ENCODE data around the gene CDKN2B-AS1. TPM values are rescaled to one million over a fixed set of nuclear protein-coding genes. Genes with fewer than 3 reads are reported as not detected.

Gene CDKN2B-AS1
- total and polyA plus RNA-seq, 2 of the 13 experiments (the other 11 are each of a cell fraction or from before 2014, with no cell fraction given) = 0.64 to 2.3 TPM

DNA sequence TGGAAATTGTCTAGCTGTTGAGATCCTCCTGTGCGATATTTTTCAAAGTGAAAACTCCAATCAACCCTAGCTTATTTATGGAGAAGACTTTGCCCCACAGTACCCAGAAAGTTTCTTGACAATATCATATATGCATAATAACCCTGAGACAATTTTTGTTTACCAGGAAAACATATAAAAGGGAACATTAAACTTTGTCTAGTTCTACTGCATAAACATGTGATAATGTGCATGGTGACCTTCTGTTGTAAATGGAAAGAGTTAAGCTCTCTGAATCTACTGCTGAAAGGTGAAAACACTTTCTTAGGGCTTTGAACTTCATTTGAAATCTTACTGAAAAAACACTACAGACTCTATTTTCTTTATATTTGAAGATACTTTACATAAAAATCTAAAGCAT lies 46.8 kb downstream of the CDKN2B-AS1 start:
- no peak overlapping the region for H3K9ac ChIP-seq (ENCODE audit: insufficient read depth, low read depth, low read length)
- POLR2A ChIA-PET = no interaction called here
- no TSS peak for BruUV-seq (replicated peaks)
- TF ChIP-seq HOMEZ (CRISPR knock-in tag; IDR thresholded peaks at IDR 0.05; ENCODE audit: low read depth) = no peak
- no peak for TF ChIP-seq RARA (CRISPR knock-in tag; IDR thresholded peaks at IDR 0.05)
- H3K27ac ChIP-seq (ENCODE audit: extremely low read length, insufficient read depth, low read length) = no peak overlapping the region
- FAIRE-seq (no peak), DNase-seq (ENCODE audit: low spot score) (no peak), ATAC-seq (no peak)
- no peak overlapping the region for H2AFZ ChIP-seq (ENCODE audit: low read length)
- peaks cover 6% of the 10 kb centered on the region; the same call in 1 of the 2 replicates for H3K4me1 ChIP-seq (ENCODE audit: insufficient read depth, low read length)
- H3K4me3 ChIP-seq (replicated peaks in 1 of 3; ENCODE audit: insufficient read depth in 1 of 3, low read depth in 2 of 3, low read length in 3 of 3) = no peak overlapping the region
- no peaks in the 10 kb centered on the region for H3K36me3 ChIP-seq (replicated peaks in 1 of 2; ENCODE audit: control insufficient read depth in 1 of 2, insufficient read depth in 2 of 2, low read length in 2 of 2)
- no peaks in the 10 kb centered on the region for H3K27me3 ChIP-seq (ENCODE audit: control insufficient read depth in 1 of 2, insufficient read depth in 2 of 2, low read length in 2 of 2)
- H4K20me1 ChIP-seq (ENCODE audit: insufficient read depth, low read length) = no peaks in the 10 kb centered on the region
- WGBS (ENCODE audit: low lambda C conversion rate) = 0% methylated on average over 1 of the region's 1 CpG
- CTCF ChIA-PET (ENCODE audit: low intra/inter-chr PET ratio, low total read pairs) = no interaction called here
- no peaks in the 10 kb centered on the region for H3K9me3 ChIP-seq (ENCODE audit: low read length)
- no peak overlapping the region for H3K4me2 ChIP-seq (ENCODE audit: low read depth, low read length)
- no peaks in the 10 kb centered on the region for H3K79me2 ChIP-seq (ENCODE audit: insufficient read depth, low read length)
- intact Hi-C loops (cut with micrococcal nuclease; ENCODE audit: unreplicated experiment) = no loop called here
- in situ Hi-C loops (cut with HindIII; ENCODE audit: extremely low pct_ligation_motif_present, low pct_unique_long_range_greater_than_20kb) = loop anchor here (10.0 kb wide), 1 partner anchor 193 kb away; no protein-coding TSS in a partner anchor

DNA sequence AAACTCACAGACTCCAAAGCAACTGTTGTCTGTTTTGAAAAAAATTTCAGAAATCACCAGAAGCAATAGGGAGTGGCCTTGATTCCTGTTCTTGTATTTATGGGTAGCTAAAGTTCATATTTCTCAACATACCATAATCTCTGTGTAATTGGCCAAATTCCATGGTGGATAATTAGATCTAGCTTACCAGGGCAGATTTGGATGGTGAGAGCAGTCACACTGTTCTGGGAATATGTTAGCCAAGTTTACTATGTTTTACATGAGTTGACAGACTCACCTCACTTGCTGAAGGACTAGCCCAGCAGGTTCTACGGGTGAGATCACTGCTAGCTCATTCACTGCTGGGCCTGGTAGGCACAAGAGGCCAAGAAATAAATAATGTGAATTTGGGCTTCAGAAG lies 47.2 kb downstream of the CDKN2B-AS1 start:
- TF ChIP-seq ZNF709 (CRISPR knock-in tag; IDR thresholded peaks at IDR 0.05) (no peak), SALL2 (CRISPR knock-in tag; IDR thresholded peaks at IDR 0.05) (no peak), MBNL3 (CRISPR knock-in tag; conservative IDR thresholded peaks at IDR 0.05) (no peak)
- H3K9me3 ChIP-seq (ENCODE audit: low read length) = no peaks in the 10 kb centered on the region
- in situ Hi-C loops (cut with HindIII; ENCODE audit: extremely low pct_ligation_motif_present, low pct_unique_long_range_greater_than_20kb) = loop anchor here (10.0 kb wide), 1 partner anchor 193 kb away; no protein-coding TSS in a partner anchor
- BruUV-seq (replicated peaks) = no TSS peak
- no peak overlapping the region for H3K27ac ChIP-seq (ENCODE audit: extremely low read length, insufficient read depth, low read length)
- POLR2A ChIA-PET = no interaction called here
- DNase-seq (ENCODE audit: low spot score) (no peak), FAIRE-seq (no peak), ATAC-seq (no peak)
- H3K27me3 ChIP-seq (ENCODE audit: control insufficient read depth in 1 of 2, insufficient read depth in 2 of 2, low read length in 2 of 2) = no peaks in the 10 kb centered on the region
- 0% methylated on average over 1 of the region's 1 CpG for WGBS (ENCODE audit: low lambda C conversion rate)
- no peaks in the 10 kb centered on the region for H4K20me1 ChIP-seq (ENCODE audit: insufficient read depth, low read length)
- CTCF ChIA-PET (ENCODE audit: low intra/inter-chr PET ratio, low total read pairs) = no interaction called here
- H3K79me2 ChIP-seq (ENCODE audit: insufficient read depth, low read length) = no peaks in the 10 kb centered on the region
- H3K4me1 ChIP-seq (ENCODE audit: insufficient read depth, low read length) = peaks cover 6% of the 10 kb centered on the region; the same call in 1 of the 2 replicates
- H3K36me3 ChIP-seq (replicated peaks in 1 of 2; ENCODE audit: control insufficient read depth in 1 of 2, insufficient read depth in 2 of 2, low read length in 2 of 2) = no peaks in the 10 kb centered on the region
- no peak overlapping the region for H3K4me2 ChIP-seq (ENCODE audit: low read depth, low read length)
- intact Hi-C loops (cut with micrococcal nuclease; ENCODE audit: unreplicated experiment) = no loop called here
- no peak overlapping the region for H3K9ac ChIP-seq (ENCODE audit: insufficient read depth, low read depth, low read length)
- no peak overlapping the region for H2AFZ ChIP-seq (ENCODE audit: low read length)
- no peak overlapping the region for H3K4me3 ChIP-seq (replicated peaks in 1 of 3; ENCODE audit: insufficient read depth in 1 of 3, low read depth in 2 of 3, low read length in 3 of 3)

Data from HepG2 (cell line).